ENCODE data around the gene CHAD. TPM values are rescaled to one million over a fixed set of nuclear protein-coding genes. Genes with fewer than 3 reads are reported as not detected.

The CHAD gene
- total and polyA plus RNA-seq, 2 of the 4 experiments (the other 2 are of a cell fraction): 0.03 TPM; not detected in 1

DNA sequence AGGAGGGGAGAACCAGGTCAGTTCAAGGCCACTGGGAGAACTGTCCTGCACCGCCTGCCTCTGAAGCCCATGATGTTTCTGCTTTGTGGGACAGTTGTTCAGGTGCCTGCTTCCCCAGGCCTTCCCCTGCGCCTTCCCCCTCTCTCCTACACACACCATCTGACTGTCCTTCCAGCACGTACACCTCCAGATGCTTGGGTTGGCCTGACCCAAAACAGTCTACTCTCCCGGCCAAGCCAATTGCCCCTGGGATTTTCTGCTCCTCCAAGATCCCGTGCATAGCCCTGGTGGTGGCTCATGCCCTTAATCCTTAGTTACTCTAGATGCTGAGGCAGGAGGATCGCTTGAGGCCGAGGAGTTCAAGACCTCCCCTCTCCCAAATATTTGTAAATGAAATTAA is 9.3 kb upstream of the CHAD start:
- BruUV-seq (replicated peaks): no TSS peak
- H3K4ac ChIP-seq (ENCODE audit: low read depth, low read length): peak overlapping the region; percentile 91
- ATAC-seq (ENCODE audit: low read depth) (no peak), DNase-seq (no peak)
- H3K56ac ChIP-seq (ENCODE audit: extremely low read depth, insufficient read depth, low read length): peak overlapping the region; percentile 50
- H3K18ac ChIP-seq (ENCODE audit: low read depth, low read length): no peak overlapping the region
- peak overlapping the region; percentile 51 to 95 for H4K8ac ChIP-seq (ENCODE audit: low read depth in 2 of 2, low read length in 2 of 2)
- peak overlapping the region; percentile 3; the same call in 1 of the 2 replicates for H4K91ac ChIP-seq (ENCODE audit: insufficient read depth, low read depth, low read length)
- H2BK20ac ChIP-seq (ENCODE audit: low read depth, low read length): no peak overlapping the region
- peak overlapping the region; percentile 95 for H3K14ac ChIP-seq (replicated peaks; ENCODE audit: low read depth, low read length)
- peak overlapping the region; percentile 64 for H3K9ac ChIP-seq (ENCODE audit: low read depth, low read length)
- H2BK120ac ChIP-seq (ENCODE audit: low read depth, low read length): no peak overlapping the region
- in situ Hi-C loops (cut with MboI; ENCODE audit: low sequenced_read_pairs): no loop called here
- TF ChIP-seq NFE2L2 (IDR thresholded peaks at IDR 0.05; ENCODE audit: low read depth, low read length) (no peak), RFX5 (IDR thresholded peaks at IDR 0.05; ENCODE audit: low read depth, low read length) (no peak), CHD1 (IDR thresholded peaks at IDR 0.05; ENCODE audit: low read depth, low read length) (no peak), RAD21 (IDR thresholded peaks at IDR 0.05; ENCODE audit: low read length) (no peak), FOS (IDR thresholded peaks at IDR 0.05; ENCODE audit: low read depth, low read length) (no peak), MAZ (IDR thresholded peaks at IDR 0.05; ENCODE audit: borderline replicate concordance, low read depth, low read length) (no peak), RCOR1 (IDR thresholded peaks at IDR 0.05; ENCODE audit: insufficient replicate concordance, low read length) (no peak), MAFK (IDR thresholded peaks at IDR 0.05; ENCODE audit: low read depth, low read length) (no peak), MXI1 (IDR thresholded peaks at IDR 0.05; ENCODE audit: borderline replicate concordance, low read depth, low read length) (no peak), CEBPB (IDR thresholded peaks at IDR 0.05; ENCODE audit: low read depth, low read length) (no peak), BHLHE40 (IDR thresholded peaks at IDR 0.05; ENCODE audit: low read depth, low read length) (no peak)
- TF ChIP-seq, protein P1, sequence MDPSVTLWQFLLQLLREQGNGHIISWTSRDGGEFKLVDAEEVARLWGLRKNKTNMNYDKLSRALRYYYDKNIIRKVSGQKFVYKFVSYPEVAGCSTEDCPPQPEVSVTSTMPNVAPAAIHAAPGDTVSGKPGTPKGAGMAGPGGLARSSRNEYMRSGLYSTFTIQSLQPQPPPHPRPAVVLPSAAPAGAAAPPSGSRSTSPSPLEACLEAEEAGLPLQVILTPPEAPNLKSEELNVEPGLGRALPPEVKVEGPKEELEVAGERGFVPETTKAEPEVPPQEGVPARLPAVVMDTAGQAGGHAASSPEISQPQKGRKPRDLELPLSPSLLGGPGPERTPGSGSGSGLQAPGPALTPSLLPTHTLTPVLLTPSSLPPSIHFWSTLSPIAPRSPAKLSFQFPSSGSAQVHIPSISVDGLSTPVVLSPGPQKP (IDR thresholded peaks at IDR 0.05; ENCODE audit: borderline replicate concordance, low read depth, low read length): no peak
- TF ChIP-seq, protein P2, sequence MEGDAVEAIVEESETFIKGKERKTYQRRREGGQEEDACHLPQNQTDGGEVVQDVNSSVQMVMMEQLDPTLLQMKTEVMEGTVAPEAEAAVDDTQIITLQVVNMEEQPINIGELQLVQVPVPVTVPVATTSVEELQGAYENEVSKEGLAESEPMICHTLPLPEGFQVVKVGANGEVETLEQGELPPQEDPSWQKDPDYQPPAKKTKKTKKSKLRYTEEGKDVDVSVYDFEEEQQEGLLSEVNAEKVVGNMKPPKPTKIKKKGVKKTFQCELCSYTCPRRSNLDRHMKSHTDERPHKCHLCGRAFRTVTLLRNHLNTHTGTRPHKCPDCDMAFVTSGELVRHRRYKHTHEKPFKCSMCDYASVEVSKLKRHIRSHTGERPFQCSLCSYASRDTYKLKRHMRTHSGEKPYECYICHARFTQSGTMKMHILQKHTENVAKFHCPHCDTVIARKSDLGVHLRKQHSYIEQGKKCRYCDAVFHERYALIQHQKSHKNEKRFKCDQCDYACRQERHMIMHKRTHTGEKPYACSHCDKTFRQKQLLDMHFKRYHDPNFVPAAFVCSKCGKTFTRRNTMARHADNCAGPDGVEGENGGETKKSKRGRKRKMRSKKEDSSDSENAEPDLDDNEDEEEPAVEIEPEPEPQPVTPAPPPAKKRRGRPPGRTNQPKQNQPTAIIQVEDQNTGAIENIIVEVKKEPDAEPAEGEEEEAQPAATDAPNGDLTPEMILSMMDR (conservative IDR thresholded peaks at IDR 0.05; ENCODE audit: low read depth, low read length): no peak
- ChIA-PET CTCF (interaction anchor here (0.6 kb wide), 1 partner anchor 92 kb away, joined by 3 read pairs; no protein-coding TSS in a partner anchor), POLR2A (ENCODE audit: unreplicated experiment) (no interaction called here)
- H2AK5ac ChIP-seq (ENCODE audit: low read depth, low read length): 0 out of 2 replicates have a peak overlapping the region, but pooled peaks have one; percentile 45
- H4K20me1 ChIP-seq (ENCODE audit: insufficient read depth, low read length): peaks cover 8% of the 10 kb centered on the region; the same call in 1 of the 2 replicates
- peaks cover 6% of the 10 kb centered on the region for H3K36me3 ChIP-seq (ENCODE audit: control insufficient read depth, insufficient read depth, low read length)
- peaks cover 11 to 24% of the 10 kb centered on the region in 2 experiments; a peak in 3 of 4 replicates for H3K79me1 ChIP-seq (ENCODE audit: low read depth in 1 of 2, low read length in 2 of 2)
- H3K9me3 ChIP-seq (ENCODE audit: control insufficient read depth, insufficient read depth, low read length): no peaks in the 10 kb centered on the region
- H3K4me2 ChIP-seq (ENCODE audit: low read depth, low read length): no peak overlapping the region; the same call in 1 of the 2 replicates
- H2AFZ ChIP-seq (replicated peaks; ENCODE audit: low read length, poor library complexity): peak overlapping the region; percentile 94
- dilution Hi-C loops (cut with HindIII; ENCODE audit: low sequenced_read_pairs, unreplicated experiment): no loop called here
- peaks cover 2% of the 10 kb centered on the region; the same call in 1 of the 2 replicates for H3K4me1 ChIP-seq (ENCODE audit: control insufficient read depth, insufficient read depth, low read length)
- no peaks in the 10 kb centered on the region; the same call in 1 of the 2 replicates for H3K27me3 ChIP-seq (ENCODE audit: control insufficient read depth, insufficient read depth, low read length)
- H2AK9ac ChIP-seq (replicated peaks; ENCODE audit: low read depth, low read length, poor library complexity): peak overlapping the region; percentile 70
- H3K23ac ChIP-seq (ENCODE audit: low read depth, low read length): peak overlapping the region; percentile 45
- H3K27ac ChIP-seq (ENCODE audit: insufficient read depth, low read length): peak overlapping the region; percentile 37
- intact Hi-C loops (cut with micrococcal nuclease): loop anchor here (1.0 kb wide), 2 partner anchors 81 to 116 kb away; partner anchors contain the start of gene LRRC59
- no CpG with 5 or more reads among the region's 7 CpGs for WGBS, 2 experiments (ENCODE audit: extremely low coverage in 2 of 2, insufficient read length in 1 of 2)
- peak overlapping the region; percentile 11 for H2BK5ac ChIP-seq (ENCODE audit: low read depth, low read length, poor library complexity, severe bottlenecking)
- H3K9me1 ChIP-seq (ENCODE audit: insufficient read depth, low read length): peaks cover 7% of the 10 kb centered on the region; the same call in 1 of the 2 replicates
- H2BK15ac ChIP-seq (ENCODE audit: low read depth, low read length): no peak overlapping the region
- peak overlapping the region; percentile 85 for H4K5ac ChIP-seq (ENCODE audit: low read depth, low read length)
- no peak overlapping the region for H3K4me3 ChIP-seq (ENCODE audit: insufficient read depth, low read depth, low read length)
